Dermis microvascular lymphatic vessel endothelial cell (primary cell): Measurements from ENCODE around the gene MAP3K13. TPM values are rescaled to one million over a fixed set of nuclear protein-coding genes. Genes with fewer than 3 reads are reported as not detected.
"Not testable (repeated sequence)": the region's sequence is repeated elsewhere in the genome, so short reads cannot be mapped to it uniquely, and the experiment has no call there.

Source experiments
- DNase-seq, 2 donors: peaks; one replicate each; pipeline versions ENCODE4 v3.0.0 to v3.0.0-alpha.2; 2010; ENCODE audit warnings: low read depth in 2 of 2
- total RNA-seq: library from RNA; depleted of rRNA; stranded (reverse); fragments of >200 nt; gene quantifications from 2 replicates; pipeline ENCODE4 v1.2.1, GENCODE V29; 2014

The MAP3K13 gene
- total RNA-seq, 1 donor from 2014 or later: 8.6 TPM

DNA sequence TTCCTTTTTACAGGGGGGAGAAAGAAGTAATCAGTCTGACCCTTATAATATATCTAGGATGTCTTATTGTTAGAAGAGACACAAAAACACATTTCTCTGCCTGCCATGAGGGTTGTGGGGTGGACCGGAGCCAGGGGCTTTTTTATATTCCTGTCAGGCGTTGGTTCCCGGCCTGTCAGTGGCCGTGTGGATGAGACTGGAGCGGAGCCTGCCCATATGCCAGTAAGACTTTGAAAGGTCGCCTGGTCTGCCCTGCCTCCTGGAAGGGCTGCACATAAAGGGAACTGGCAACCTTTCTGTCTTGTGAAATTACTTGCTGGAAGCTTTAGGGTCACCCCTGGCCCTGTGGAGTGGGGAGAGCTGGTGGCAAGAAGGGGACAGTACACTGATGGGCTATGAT lies 34.7 kb downstream of the MAP3K13 start:
- DNase-seq: no peak

DNA sequence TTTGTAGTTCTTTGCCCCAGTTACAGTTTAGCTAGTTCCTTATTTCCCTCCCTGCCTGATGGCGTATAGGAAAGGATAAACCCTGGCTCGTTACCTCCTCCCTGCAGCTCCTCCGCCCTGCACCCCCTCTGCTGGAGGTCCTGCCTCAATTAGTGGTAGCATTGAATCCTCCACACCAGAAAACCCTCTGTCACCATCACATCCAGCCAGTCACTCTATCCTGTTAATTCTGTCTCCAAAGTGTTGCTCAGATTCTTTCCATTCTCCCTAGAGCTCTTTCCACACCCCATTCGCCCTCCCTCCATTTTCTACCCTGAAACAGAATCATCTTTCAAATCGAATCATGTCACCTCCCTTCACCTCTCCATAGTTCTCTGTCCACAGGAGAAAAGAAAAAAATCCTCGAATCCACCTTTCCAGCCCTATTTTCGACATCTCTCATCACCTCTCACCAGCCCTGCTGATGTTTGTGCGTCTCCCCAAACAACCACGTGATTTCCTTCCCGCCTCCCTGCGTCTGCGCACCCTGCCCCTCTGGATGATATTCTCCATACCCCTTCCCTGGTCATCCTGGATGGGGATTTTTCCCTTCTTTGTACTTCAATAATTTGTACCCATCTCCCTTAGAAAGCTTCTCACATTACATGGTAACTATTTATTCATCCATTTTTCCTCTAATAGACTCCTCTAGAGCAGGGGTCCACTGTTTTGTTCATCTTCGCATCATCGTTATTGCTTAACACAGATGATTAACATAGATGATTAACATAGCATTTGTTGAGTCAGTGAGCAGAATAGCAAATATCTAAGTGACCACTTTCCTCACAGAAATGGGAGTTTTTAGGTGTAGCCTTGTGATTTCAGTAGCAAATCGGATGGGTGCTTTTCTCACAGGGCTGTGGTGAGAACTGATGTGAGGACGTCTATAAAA lies 37.1 kb downstream of the MAP3K13 start:
- DNase-seq: no peak

- no peak for DNase-seq
Observed at GRCh38 chr3:185400866-185401265, 37.9 kb downstream of the MAP3K13 start.

DNA sequence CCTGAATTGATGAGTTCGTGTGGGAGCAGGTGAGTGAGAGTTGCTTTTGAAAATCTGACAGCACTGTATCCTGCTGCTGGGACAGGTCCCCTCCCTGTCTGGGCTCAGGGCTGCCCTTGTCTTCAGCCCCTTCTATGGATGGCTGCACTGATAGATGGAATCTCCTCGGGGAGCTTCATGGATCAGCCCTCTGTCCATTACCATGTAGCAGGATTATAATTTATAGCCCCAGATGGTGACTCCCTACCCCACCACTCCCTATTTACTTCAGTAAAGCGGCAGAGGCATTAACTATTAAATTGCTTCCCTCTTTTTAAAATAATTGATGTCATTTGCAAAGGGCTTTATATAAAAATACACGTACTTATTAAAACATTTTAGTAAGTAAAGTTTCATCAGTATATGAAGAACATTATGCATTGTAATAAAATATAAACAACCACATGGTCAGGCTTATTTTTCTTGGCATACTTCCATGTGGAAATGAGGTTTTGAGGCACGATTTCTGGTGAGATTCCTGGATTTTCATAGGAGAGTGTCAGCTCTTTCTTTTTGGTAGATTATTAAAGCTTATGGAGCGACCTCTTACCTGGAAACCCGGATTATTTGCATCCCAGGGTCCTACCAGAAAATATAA lies 38.5 kb downstream of the MAP3K13 start:
- peak in 1 of 2 donors; percentile 12 for DNase-seq

DNA sequence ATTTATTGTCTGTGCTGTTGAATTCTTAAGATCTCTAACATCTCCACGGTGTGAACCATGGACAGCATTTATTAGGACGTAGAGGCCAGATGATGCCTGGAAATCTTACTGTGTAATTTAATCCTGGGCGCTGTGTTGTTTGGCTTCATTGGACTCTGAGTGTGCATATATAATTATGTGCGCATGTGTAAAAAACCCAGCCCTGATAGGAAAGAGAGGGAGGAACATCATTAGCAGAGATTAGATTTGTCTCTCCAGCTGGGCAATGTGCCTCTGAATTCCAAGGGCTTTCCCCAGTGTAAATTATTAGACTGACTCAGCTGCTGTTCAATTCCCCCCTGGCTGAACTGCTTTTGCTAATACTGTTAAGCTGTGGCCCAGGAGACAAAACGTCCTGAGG lies 39.6 kb downstream of the MAP3K13 start:
- no peak for DNase-seq

DNA sequence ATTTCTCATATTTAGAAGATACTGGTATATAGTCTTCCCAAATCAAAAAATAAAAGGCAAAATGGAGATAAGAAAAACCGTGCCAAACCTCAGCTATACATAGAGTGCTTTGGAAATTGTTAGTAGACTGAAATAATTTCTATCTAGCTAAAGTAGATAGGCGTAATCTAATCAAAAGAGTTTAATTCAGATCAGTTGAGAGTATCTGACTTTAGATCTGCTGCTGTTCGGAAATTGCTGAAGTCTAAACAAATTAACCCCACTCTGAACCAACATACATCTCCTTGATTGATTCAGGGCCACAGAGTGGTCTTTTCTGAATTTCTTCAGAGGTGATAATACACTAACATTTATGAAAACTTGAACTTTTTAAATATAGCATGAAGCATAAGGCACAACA lies 40.1 kb downstream of the MAP3K13 start:
- DNase-seq: no peak

- no peak for DNase-seq
Observed at GRCh38 chr3:185405243-185405642, 42.3 kb downstream of the MAP3K13 start.

GRCh38 chr3:185405664-185406063 lies 42.7 kb downstream of the MAP3K13 start:
- DNase-seq: no peak

DNA sequence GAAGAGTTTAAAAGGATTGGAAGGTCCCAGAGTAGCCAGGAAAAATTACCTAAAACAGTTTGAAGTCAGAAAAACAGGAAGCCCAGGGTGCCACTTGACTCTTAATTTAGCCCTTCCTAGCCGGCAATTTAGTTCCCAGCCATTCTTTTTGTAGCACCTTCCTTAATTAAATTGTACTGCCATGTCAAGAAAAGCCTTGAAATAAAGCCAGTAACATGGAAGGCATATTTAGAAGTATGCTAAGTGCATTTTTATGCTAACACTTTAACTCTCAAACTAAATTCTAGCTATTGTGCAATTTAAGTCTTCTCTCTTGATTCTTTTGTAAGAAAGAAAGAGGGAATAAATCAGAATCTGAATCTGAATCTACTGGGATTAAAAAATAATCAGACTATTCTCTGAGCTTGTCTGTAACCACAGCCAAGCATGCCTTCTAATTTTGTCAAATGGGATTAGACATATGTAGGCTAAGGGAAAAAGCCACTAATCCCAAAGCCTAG lies 43.2 kb downstream of the MAP3K13 start:
- DNase-seq: no peak

GRCh38 chr3:185409957-185410356 lies 47.0 kb downstream of the MAP3K13 start:
- no peak for DNase-seq

- DNase-seq: no peak
Observed at GRCh38 chr3:185411133-185411532, 48.2 kb downstream of the MAP3K13 start.

DNA sequence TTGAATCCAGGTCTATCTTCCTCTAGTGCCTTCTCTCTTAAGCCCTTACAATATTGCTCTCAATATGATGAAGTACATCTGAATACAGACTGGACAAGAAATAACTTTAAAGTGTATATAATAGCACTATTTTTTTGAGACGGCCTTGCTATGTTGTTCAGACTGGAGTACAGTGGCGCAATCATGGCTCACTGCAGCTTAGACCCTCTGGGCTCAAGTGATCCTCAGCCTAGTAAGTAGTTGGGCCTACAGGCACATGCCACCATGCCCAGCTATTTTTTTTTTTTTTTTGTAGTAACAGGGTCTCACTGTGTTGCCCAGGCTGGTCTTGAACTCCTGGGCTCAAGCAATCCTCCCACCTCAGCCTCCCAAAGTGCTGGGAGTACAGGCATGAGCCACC lies 53.6 kb downstream of the MAP3K13 start:
- DNase-seq: no peak

DNA sequence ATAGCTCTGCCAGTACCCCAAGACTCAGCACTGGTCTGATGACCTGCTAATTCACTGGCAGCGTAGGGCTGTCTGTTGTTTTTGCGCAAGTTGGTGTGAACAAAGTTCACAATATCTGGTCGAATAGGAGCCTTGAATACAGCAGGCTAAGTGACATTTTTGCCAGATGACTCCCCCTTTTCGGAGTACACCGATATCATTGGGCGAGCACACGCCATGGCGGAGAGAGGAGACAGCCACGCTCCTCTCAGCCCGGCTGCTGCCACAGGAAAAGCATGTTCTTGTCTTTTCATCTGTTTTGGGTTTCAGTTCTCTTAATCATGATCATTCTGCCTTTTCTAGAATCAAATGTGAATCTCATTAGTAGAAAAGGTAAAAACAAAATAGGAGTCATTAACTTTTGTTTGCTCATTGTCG lies 55.6 kb downstream of the MAP3K13 start:
- DNase-seq: not testable (repeated sequence)

GRCh38 chr3:185420762-185421161 lies 57.8 kb downstream of the MAP3K13 start:
- DNase-seq: no peak

- no peak for DNase-seq
Observed at GRCh38 chr3:185421577-185422232, 58.8 kb downstream of the MAP3K13 start.

- no peak for DNase-seq
Observed at GRCh38 chr3:185422677-185423076, 59.7 kb downstream of the MAP3K13 start.

GRCh38 chr3:185423178-185423577 lies 60.2 kb downstream of the MAP3K13 start:
- peak; percentile 1 to 39 for DNase-seq

- DNase-seq: no peak
Observed at GRCh38 chr3:185424435-185424834, 61.5 kb downstream of the MAP3K13 start.

- DNase-seq: no peak
Observed at GRCh38 chr3:185430375-185430774, 67.4 kb downstream of the MAP3K13 start.

DNA sequence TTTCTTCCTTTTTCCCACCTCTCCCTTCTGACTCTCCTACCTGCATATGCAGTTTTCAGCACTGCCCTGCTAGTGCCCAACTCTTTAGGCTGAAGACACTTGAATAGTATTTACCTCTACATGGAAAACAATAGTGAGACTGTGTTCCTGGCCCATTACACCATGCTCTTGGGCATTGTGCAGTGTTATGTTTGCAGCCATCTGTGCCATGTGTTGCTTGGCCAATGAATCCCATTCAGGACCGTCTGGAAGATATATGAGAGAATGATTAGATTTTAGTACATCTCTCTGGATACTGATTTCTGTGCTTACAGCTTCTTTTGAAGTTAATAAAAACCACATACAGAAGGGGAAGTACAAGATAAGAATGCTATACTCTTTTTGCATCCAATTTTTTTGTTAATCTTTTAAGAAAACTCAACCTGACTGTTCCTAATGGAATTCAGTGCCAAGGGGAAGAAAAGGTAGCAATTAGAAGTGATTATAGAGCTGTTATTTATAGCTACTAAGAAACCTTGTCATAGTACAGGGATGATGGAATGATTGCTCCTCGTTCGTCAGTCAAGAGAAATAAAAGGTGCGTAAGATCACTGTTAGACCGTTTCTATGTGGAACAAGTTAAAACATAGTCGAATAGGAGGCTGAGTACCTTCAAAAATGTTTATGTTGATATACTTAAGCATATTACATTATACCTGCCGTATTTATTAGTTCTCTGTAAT lies 77.0 kb downstream of the MAP3K13 start:
- no peak for DNase-seq

DNA sequence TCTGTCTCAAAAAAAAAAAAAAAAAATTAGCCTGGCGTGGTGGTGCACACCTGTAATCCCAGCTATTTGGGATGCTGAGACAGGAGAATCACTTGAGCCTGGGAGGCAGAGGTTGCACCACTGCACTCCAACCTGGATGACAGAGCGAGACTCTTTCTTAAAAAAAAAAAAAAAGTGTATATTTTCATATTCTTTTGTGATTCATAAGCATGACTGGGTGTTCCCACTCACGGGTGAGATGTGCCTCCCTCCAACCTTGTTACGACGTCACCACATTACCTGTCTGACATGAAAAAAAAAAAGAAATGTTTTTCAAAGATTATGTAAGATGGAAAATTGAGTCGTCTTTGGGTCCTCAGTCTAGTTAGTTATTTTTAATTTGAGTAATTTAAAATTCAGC lies 79.1 kb downstream of the MAP3K13 start:
- DNase-seq: no peak
